ENCODE measurements around the gene CACNA1B.

Gene CACNA1B

GRCh38 chr9:137969685-137970084 is 92.1 kb downstream of the CACNA1B start:
- no peak for DNase-seq

- no peak for DNase-seq
Measured at GRCh38 chr9:137970098-137970497, 92.5 kb downstream of the CACNA1B start.

DNA sequence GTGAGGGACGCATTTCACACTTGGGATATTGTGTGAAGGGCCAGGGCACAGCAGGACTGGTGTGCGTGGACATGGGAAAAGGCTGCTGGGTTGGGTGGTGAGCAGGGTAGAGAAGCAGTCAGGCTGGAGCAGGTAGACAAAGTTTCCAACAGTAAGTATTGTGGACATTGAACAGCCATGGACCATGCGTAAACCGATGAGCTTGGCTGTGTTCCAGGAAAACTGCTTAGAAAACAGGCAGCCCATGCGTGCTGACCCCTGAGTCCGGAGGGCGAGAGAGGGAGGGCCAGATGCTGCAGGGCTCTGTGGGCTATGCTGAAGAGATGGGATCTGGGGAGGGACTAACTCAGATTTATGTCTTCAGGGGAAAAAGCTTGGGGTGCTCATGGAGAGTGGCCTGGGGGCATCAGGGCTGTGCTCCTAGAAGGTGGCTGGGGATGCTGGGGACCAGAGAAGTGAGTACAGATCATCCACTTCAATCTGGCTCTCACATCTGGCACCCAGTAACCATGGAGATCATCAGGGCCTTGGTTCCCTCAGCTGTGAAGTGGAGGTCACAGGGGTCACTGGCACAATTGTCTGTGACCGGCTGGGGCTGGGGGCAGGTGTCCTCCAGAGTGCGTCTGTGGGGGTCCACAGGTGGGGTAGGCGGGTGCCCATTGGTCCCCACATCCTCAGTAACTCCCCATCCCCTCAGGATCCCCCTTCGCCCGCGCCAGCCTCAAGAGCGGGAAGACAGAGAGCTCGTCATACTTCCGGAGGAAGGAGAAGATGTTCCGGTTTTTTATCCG is 93.3 kb downstream of the CACNA1B start:
- DNase-seq, result no peak

DNA sequence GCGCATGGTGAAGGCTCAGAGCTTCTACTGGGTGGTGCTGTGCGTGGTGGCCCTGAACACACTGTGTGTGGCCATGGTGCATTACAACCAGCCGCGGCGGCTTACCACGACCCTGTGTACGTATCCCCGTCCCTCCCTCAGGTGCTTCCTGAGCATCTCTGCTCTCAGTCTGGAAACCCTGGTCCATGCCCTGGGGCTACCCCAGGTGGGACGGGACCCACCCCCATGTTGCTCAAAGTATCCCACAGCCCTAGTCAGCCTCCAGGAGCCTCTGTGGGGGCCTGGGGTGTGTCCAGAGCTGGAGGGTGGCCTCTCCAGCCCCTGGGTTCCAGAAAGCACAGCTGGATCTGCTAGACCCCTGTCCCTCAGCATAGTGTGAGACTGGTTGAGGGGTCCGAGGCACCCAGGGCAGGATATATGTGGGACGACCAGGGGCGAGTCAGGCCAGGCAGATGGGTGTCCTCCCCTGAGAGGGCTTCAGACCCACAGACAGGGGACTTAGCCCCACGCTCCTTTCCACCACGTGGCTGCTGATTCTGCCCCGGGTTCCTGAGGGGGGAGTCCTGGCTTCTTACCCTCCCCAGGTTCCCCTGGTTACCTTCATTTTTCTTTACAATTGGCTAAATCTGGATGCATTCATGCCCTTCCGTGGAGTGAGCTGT is 94.0 kb downstream of the CACNA1B start:
- DNase-seq, result no peak

- no peak for DNase-seq
Measured at GRCh38 chr9:137972355-137972987, 94.9 kb downstream of the CACNA1B start.

GRCh38 chr9:137972988-137973470 is 95.4 kb downstream of the CACNA1B start:
- no peak for DNase-seq

DNA sequence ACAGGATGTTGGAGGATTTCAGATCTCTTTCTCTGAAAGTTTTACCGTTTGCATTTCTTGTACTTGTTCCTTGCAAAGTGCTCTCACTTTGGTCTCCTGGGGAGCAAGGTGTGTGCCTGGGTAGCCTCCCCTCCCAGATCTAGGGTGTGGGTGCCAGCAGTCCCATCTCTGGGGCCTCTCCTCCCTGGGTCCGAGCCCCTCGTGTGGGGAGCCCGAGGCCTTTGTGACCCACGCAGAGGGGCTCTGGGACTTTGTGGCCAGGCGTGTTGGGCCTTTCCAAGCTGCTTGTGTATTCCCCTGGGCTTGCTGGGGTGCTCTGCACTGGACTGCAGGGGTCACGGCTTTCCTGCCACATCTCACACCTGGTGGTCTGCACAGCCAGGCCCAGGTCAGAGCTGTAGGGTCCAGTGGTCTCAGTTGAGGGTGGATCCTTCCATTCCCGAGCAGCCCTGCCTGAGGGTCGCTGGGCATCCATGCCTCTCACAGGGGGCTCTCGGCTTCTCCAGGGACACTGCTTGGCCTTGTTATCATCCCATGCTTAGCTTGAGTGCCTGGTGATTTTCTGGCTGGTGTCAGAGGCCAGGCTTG is 96.3 kb downstream of the CACNA1B start:
- no peak for DNase-seq

GRCh38 chr9:137974746-137975526 is 97.4 kb downstream of the CACNA1B start:
- DNase-seq, result no peak

DNA sequence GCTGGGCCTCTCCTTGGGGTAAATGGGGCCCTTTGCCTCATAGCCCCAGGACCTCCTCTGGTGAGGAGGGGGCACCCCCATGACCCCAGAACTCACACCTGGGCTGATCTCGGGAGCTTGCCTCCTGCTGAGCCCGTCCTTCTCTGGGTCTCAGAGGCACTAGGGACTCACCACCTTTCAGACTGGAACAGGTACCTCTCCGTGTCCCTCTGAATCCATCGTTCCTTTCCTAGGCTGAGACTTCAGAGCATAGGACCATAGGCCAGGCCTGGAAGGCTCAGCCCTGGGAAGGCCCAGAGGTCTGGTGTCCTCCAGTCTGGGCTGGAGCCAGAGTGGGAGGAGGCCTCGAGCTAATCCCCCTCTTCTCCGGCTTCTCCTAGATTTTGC is 97.9 kb downstream of the CACNA1B start:
- no peak for DNase-seq

DNA sequence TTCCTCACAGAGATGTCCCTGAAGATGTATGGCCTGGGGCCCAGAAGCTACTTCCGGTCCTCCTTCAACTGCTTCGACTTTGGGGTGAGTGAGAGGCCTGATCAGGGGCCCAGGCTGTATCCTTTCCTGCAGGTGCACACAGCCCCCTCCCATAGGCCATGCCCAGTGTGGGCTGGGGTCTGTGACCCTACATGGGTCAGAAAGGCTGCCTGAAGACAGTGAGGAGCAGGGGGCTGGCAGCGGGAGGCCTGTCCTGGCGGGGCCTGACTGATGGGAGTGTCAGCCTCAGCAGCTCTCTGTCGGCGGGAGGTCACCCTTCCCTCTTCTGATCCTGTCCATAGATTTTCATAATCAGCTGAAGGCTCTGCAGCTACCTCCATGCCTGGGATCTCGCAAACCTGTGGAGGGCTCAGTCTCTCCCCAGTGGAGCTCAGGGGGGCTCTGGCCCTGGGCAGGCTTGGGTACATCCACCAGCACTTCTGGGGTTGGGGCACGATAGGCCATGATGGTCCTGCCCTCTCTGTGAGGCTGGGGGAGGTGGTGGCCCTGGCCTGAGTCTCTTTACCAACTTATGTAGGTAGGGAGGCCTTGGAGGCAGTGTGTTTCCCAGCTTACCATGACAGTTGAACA is 98.5 kb downstream of the CACNA1B start:
- DNase-seq, result no peak

DNA sequence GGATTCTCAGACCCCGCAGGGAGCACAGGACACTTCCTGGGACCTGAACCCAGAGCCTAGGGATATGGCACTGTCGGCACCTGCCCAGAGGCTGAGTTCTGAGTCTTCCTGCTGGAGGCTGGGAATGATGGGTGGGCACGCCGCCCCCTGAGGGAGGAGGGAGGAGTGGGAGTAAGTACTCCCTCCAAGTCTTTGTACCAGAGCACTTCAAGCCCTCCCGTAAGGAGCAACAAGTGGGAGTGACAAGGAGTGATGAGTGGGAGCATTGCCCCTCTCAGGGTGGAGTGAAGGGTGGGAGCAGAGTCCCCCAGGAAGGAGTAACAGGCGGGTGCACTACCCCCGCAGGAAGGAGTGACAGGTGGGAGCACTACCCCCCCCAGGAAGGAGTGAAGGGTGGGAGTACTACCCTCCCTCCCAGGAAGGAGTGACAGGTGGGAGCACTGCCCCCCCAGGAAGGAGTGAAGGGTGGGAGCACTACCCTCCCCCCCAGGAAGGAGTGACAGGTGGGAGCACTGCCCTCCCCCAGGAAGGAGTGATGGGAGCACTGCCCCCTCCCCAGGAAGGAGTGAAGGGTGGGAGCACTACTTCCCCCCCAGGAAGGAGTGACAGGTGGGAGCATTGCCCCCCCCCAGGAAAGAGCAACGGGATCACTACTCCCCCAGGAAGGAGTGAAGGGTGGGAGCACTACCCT is 100.1 kb downstream of the CACNA1B start:
- no peak for DNase-seq

DNA sequence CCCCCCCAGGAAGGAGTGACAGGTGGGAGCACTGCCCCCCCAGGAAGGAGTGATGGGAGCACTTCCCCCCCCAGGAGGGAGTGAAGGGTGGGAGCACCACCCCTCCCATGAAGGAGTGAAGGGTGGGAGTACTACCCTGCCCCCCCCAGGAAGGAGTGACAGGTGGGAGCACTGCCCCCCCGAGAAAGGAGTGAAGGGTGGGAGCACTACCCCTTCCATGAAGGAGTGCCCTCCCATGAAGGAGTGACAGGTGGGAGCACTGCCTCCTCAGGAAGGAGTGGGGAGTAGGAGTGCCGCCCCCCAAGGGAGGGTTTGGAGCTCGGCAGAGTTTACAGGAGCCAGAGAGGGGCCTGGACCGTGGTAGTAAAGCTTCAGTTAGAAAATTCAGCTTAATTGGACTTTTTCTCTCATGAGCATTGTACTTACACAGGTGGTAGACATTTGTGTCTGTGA is 100.7 kb downstream of the CACNA1B start:
- no peak for DNase-seq

DNA sequence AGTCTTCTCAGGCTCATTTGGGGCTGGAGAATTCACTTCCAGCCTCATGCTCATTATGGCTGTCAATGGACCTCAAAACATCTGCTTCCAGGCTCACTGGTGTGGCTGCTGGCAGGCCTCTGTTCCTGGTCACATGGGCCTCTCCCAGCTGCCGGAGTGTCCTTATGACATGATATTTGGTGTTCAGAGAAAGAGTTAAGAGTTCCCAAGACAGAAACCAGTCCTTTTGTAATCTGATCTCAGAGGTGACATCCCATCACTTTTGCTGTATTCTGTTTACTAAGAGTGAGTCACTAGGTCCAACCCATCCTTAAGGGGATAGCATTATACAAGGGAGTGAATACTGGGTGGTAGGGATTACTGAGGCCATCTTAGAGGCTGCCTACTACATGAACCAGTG is 104.6 kb downstream of the CACNA1B start:
- no peak for DNase-seq

- DNase-seq, result no peak
Measured at GRCh38 chr9:137984005-137984404, 106.4 kb downstream of the CACNA1B start.

DNA sequence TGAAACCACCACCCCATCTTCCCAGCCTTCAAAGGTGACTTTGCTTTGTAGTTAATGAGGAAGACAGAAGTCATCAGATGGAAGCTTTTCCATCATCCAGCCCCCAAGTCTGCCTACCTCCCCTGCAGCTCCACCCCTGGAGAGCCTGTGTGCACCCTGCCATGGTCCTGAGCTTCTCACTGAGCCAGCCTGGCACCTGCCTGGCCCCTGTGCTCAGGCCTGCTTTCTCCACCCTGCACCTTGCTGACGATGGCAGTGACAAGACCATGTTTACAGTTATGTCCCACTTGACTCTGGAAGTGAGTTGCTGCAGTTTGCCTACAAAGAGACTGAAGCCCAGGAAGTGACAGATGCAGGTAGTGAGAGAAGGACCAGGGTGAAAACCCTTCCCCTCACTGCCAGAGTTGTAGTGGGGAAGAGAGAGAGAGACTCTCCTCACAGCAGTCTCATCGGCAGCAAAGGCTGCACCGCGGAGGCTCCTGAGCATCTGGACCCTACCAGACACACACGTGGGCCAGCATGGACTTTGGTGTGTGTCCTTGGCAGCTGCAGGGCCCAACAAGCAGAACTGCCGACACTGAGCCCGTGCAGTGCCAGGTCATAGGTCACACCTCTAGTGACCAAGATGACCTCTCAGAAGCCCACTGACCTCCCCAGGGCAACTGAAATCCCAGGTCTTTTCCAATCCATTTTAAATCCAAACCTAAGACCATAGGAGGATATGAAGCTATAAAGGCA is 107.1 kb downstream of the CACNA1B start:
- DNase-seq, result no peak

DNA sequence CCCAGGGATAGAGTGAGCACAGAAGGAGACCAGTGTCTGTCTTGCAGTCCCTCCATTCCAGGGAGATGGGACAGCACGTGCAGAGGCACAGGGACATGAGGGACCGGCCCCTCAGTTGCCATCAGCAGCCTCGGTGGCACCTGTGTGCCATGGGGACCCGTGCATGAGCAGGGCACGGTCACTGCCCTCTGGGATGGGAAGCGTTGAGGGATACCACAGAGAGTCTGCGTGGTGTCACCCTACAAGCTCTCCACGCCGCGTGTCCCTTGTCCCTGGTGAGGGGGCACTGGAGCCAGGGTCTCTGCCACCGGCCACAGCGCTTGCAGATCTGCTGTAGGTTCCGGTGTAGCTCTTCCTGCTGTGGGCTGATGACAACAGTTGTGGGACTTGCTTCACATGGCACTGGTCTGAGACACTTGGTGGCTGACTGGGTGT is 108.1 kb downstream of the CACNA1B start:
- no peak for DNase-seq

DNA sequence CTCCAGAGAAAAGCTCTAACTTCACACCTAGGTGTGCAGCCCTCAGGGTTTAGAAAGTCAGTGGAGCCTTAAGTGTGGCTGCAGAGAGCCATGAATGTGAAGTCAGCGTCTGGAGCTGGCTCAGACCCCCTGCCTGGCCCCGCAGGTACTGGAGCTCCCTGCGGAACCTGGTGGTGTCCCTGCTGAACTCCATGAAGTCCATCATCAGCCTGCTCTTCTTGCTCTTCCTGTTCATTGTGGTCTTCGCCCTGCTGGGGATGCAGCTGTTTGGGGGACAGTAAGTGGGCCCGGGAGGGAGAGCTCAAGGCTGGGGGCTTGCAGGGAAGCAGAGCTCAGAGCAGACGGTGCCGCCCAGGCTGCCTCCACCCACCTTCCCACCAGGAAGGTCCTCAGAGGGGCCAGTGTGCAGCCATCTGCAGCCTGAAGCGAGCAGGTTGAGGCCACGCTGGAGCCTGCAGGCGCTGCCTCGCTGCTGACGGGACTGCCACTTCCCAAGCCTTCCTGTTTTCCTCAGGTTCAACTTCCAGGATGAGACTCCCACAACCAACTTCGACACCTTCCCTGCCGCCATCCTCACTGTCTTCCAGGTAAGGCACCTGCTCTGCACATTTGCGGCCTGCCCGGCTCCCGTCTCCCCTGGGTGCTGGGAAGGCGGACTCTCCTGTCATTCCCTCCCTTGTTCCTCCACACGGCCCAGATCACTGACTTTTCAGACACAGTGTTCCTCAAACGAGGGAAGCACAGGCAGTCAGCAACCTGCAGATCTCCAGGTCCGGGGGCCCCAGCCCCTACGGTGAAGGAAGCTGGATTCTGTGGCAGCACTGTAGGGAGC is 108.9 kb downstream of the CACNA1B start:
- no peak for DNase-seq

GRCh38 chr9:137987244-137988030 is 109.9 kb downstream of the CACNA1B start:
- no peak for DNase-seq

GRCh38 chr9:137988051-137988450 is 110.5 kb downstream of the CACNA1B start:
- no peak for DNase-seq

Data from NCI-H1694 (cell line).